ENCODE results near the gene RAB4A. TPM values are rescaled to one million over a fixed set of nuclear protein-coding genes. Genes with fewer than 3 reads are reported as not detected.

Gene RAB4A
- total and polyA plus RNA-seq, 10 of the 15 experiments (the other 5 are each of a cell fraction or from before 2014, with no cell fraction given), result 4.0 to 35.8 (median 17.7) TPM

DNA sequence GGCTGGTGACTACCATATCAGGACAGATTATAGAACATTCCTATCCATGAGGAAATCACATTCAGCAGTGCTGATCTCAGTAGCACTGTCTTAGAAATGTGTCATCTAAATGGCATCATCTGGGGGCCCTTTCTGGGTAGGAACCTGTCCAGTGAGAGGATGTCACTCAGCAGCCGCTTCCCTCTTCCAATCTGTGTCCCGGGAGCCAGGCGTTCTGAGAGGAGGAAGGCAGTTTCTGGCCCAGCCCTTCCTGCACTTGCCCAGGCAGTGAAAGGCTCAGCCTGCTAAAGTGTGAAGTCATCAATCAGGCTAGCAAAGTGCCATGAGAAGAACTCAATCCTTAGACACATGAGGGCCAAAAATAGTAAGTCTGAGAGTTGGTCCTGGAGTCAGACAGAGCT, 25.6 kb downstream of the RAB4A start:
- in situ Hi-C loops (cut with MboI), result no loop called here
- no peak for FAIRE-seq
- no peaks in the 10 kb centered on the region for H3K9me3 ChIP-seq (replicated peaks; ENCODE audit: control insufficient read depth, insufficient read depth, low read length)
- ChIA-PET POLR2A (no interaction called here), CTCF (interaction anchor here (1.0 kb wide), 1 partner anchor 43 kb away, joined by 3 read pairs; no protein-coding TSS in a partner anchor), SMC1A (ENCODE audit: uncharacterized antibody, unreplicated experiment) (no interaction called here), RAD21 (ENCODE audit: unreplicated experiment) (no interaction called here)
- H3K27ac ChIP-seq (ENCODE audit: control insufficient read depth, insufficient read depth), result no peak overlapping the region
- H3K27me3 ChIP-seq (replicated peaks in 1 of 2; ENCODE audit: control insufficient read depth in 2 of 2, insufficient read depth in 2 of 2, low read length in 1 of 2), result no peaks in the 10 kb centered on the region
- 92% methylated on average over 3 of the region's 3 CpGs for WGBS (ENCODE audit: insufficient coverage, insufficient replicate concordance, low lambda C conversion rate, missing lambda C conversion rate)
- DNase-seq (ENCODE audit: low read depth, low spot score), result no peak
- peaks cover 0 to 5% of the 10 kb centered on the region in 2 experiments; a peak in 1 of 4 replicates for H3K36me3 ChIP-seq (ENCODE audit: control insufficient read depth in 2 of 2, insufficient read depth in 2 of 2, low read length in 1 of 2)
- intact Hi-C loops (cut with micrococcal nuclease; ENCODE audit: unreplicated experiment), result no loop called here
- no TSS peak for BruUV-seq (replicated peaks)
- no peak overlapping the region for H2AFZ ChIP-seq (ENCODE audit: control insufficient read depth, low read depth, low read length)
- TF ChIP-seq, protein P1, sequence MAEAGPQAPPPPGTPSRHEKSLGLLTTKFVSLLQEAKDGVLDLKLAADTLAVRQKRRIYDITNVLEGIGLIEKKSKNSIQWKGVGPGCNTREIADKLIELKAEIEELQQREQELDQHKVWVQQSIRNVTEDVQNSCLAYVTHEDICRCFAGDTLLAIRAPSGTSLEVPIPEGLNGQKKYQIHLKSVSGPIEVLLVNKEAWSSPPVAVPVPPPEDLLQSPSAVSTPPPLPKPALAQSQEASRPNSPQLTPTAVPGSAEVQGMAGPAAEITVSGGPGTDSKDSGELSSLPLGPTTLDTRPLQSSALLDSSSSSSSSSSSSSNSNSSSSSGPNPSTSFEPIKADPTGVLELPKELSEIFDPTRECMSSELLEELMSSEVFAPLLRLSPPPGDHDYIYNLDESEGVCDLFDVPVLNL (IDR thresholded peaks at IDR 0.05; ENCODE audit: low read depth, low read length), result no peak
- TF ChIP-seq NFXL1 (IDR thresholded peaks at IDR 0.05; ENCODE audit: borderline replicate concordance) (no peak), NFYB (IDR thresholded peaks at IDR 0.05; ENCODE audit: insufficient read depth, low read depth, low read length) (no peak), MTA2 (IDR thresholded peaks at IDR 0.05; ENCODE audit: low read depth) (no peak), MEF2A (IDR thresholded peaks at IDR 0.05; ENCODE audit: insufficient read depth, low read depth, low read length) (no peak), EED (IDR thresholded peaks at IDR 0.05; ENCODE audit: low read depth) (no peak), EGR1 (IDR thresholded peaks at IDR 0.05; ENCODE audit: borderline replicate concordance in 1 of 2, low read depth in 2 of 2, low read length in 2 of 2) (no peak)
- TF ChIP-seq, protein P2, sequence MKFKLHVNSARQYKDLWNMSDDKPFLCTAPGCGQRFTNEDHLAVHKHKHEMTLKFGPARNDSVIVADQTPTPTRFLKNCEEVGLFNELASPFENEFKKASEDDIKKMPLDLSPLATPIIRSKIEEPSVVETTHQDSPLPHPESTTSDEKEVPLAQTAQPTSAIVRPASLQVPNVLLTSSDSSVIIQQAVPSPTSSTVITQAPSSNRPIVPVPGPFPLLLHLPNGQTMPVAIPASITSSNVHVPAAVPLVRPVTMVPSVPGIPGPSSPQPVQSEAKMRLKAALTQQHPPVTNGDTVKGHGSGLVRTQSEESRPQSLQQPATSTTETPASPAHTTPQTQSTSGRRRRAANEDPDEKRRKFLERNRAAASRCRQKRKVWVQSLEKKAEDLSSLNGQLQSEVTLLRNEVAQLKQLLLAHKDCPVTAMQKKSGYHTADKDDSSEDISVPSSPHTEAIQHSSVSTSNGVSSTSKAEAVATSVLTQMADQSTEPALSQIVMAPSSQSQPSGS (IDR thresholded peaks at IDR 0.05; ENCODE audit: low read length), result no peak
- TF ChIP-seq, protein P3, sequence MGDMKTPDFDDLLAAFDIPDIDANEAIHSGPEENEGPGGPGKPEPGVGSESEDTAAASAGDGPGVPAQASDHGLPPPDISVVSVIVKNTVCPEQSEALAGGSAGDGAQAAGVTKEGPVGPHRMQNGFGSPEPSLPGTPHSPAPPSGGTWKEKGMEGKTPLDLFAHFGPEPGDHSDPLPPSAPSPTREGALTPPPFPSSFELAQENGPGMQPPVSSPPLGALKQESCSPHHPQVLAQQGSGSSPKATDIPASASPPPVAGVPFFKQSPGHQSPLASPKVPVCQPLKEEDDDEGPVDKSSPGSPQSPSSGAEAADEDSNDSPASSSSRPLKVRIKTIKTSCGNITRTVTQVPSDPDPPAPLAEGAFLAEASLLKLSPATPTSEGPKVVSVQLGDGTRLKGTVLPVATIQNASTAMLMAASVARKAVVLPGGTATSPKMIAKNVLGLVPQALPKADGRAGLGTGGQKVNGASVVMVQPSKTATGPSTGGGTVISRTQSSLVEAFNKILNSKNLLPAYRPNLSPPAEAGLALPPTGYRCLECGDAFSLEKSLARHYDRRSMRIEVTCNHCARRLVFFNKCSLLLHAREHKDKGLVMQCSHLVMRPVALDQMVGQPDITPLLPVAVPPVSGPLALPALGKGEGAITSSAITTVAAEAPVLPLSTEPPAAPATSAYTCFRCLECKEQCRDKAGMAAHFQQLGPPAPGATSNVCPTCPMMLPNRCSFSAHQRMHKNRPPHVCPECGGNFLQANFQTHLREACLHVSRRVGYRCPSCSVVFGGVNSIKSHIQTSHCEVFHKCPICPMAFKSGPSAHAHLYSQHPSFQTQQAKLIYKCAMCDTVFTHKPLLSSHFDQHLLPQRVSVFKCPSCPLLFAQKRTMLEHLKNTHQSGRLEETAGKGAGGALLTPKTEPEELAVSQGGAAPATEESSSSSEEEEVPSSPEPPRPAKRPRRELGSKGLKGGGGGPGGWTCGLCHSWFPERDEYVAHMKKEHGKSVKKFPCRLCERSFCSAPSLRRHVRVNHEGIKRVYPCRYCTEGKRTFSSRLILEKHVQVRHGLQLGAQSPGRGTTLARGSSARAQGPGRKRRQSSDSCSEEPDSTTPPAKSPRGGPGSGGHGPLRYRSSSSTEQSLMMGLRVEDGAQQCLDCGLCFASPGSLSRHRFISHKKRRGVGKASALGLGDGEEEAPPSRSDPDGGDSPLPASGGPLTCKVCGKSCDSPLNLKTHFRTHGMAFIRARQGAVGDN (IDR thresholded peaks at IDR 0.05), result no peak
- ATAC-seq, result no peak
- no peak overlapping the region for H3K4me2 ChIP-seq (ENCODE audit: control insufficient read depth, insufficient read depth)
- H4K20me1 ChIP-seq (ENCODE audit: control insufficient read depth, insufficient read depth), result no peaks in the 10 kb centered on the region
- H3K4me1 ChIP-seq (ENCODE audit: control insufficient read depth, insufficient read depth, low read length), result no peaks in the 10 kb centered on the region
- H3K4me3 ChIP-seq, result no peak overlapping the region
- no peak overlapping the region for H3K9ac ChIP-seq (ENCODE audit: control insufficient read depth, insufficient read depth, low read length)
- no peaks in the 10 kb centered on the region for H3K79me2 ChIP-seq (ENCODE audit: control insufficient read depth, insufficient read depth, low read length)
